Natural killer cell (primary cell): ENCODE results near the gene XRCC5. TPM values are rescaled to one million over a fixed set of nuclear protein-coding genes. Genes with fewer than 3 reads are reported as not detected.

Source experiments
- ATAC-seq, 3 donors: fragments of 150-1000 bp in 2 of 3; fragments of 200-7000 bp in 1 of 3; cut with Tn5 transposase; 1 replicate in 1 of 3; 2 replicates in 2 of 3; pipeline ENCODE4 v1.10.0; 2021; ENCODE audit warnings: mild to moderate bottlenecking in 2 of 3, moderate library complexity in 2 of 3
- DNase-seq, 2 donors: peaks; one replicate each; pipeline versions ENCODE4 v3.0.0 to v3.0.0-alpha.2; 2013 to 2021; ENCODE audit warnings: mixed read lengths in 1 of 2
- H3K27ac ChIP-seq: one replicate; pipeline ENCODE4 v1.5.1; 2013; ENCODE audit warnings: mild to moderate bottlenecking, low read length
- H3K27me3 ChIP-seq: one replicate; pipeline ENCODE4 v1.6.1; 2013; ENCODE audit warnings: low read length; ENCODE audit not compliant: control insufficient read depth, insufficient read depth
- H3K36me3 ChIP-seq: one replicate; pipeline ENCODE4 v1.6.1; 2013; ENCODE audit warnings: low read length; ENCODE audit not compliant: control insufficient read depth, insufficient read depth
- H3K4me1 ChIP-seq: one replicate; pipeline ENCODE4 v1.6.1; 2013; ENCODE audit warnings: low read length; ENCODE audit not compliant: control insufficient read depth, insufficient read depth
- H3K4me3 ChIP-seq: one replicate; pipeline ENCODE4 v1.5.1; 2013; ENCODE audit warnings: low read length
- H3K9me3 ChIP-seq: one replicate; pipeline ENCODE4 v1.6.1; 2013; ENCODE audit warnings: low read length; ENCODE audit not compliant: control insufficient read depth, insufficient read depth
- H3K27ac Mint-ChIP-seq, 2 donors: one replicate each; pipeline ENCODE4 v1.8.0; 2022; ENCODE audit warnings: mild to moderate bottlenecking in 2 of 2, mixed read lengths in 2 of 2, moderate library complexity in 1 of 2
- H3K27me3 Mint-ChIP-seq, 2 donors: one replicate each; pipeline ENCODE4 v1.8.0; 2022; ENCODE audit warnings: low read depth in 2 of 2, mixed read lengths in 2 of 2
- H3K36me3 Mint-ChIP-seq: one replicate; pipeline ENCODE4 v1.8.0; 2022; ENCODE audit warnings: mixed read lengths
- H3K4me1 Mint-ChIP-seq, 2 donors: one replicate each; pipeline ENCODE4 v1.8.0; 2022; ENCODE audit warnings: mixed read lengths in 2 of 2
- H3K4me3 Mint-ChIP-seq: one replicate; pipeline ENCODE4 v1.8.0; 2022; ENCODE audit warnings: mild to moderate bottlenecking, moderate library complexity, mixed read lengths
- H3K9me3 Mint-ChIP-seq, 2 donors: one replicate each; pipeline ENCODE4 v1.8.0; 2022; ENCODE audit warnings: mixed read lengths in 2 of 2
- CTCF ChIP-seq: fragments of 200-600 bp; IDR thresholded peaks from one replicate; pipeline ENCODE4 v1.8.0; 2022; ENCODE audit warnings: antibody characterized with exemption
- WGBS: methylation state at CpG from one replicate; pipeline ENCODE4 v1.1.7; 2013; ENCODE audit warnings: missing lambda C conversion rate; ENCODE audit not compliant: insufficient coverage; 5-methylcytosine and 5-hydroxymethylcytosine counted together
- intact Hi-C: fragments of 100-400 bp; cut with micrococcal nuclease; formaldehyde crosslinking; loops from one replicate; pipeline ENCODE4 v1.14.2; 2022
- total RNA-seq, 4 donors: library from RNA; stranded (reverse); fragments of 120-200 nt in 1 of 4; gene quantifications; one replicate each; pipeline versions ENCODE4 v1.2.3 to v1.2.4, GENCODE V29; 2013 to 2022

The XRCC5 gene
- total RNA-seq, 3 donors from 2014 or later (not counting 1 experiment from before 2014, with no cell fraction given): 188 to 220 (median 201) TPM

DNA sequence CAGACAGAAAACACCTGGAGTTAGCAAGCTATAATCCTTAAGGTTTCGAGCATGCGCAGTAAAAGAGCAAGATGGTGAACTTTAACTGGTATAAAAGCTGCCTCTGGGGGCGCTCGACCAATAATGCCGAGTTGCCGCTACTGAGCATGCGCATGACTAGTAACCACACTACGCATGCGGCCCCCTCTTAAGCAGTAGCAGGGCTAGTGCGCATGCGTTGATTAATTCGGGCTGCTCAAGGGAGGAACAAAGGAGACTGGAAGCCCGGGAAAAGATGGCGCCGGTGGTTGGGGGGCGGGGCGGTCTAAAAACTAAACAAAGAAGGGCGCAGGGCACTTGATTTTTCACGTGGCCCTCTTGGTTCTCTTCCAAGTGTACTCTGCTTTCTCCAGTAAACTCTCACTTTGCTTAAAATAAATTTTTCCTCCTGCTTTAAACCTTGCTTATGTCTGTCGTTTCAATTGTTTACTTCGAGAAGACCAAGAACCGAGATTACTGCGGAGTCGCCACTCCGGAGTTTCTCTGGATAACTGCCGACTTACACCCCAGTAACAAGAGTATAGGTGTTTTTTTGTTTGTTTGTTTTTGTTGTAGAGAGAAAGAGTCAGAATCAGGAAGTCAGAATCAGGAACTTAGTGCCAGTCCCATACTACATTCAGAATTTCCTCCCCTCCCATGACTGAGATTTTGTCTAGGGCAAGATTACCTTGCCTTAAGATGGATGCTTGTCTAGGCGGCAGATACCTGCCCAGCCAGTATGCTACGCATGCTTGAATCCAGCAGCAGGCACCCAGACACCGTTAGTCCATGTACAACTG is 5.8 kb downstream of the XRCC5 start:
- Mint-ChIP-seq H3K4me1 (peaks cover 77 to 86% of the 10 kb centered on the region in 2 donors), H3K9me3 (no peaks in the 10 kb centered on the region), H3K4me3 (peak overlapping the region; percentile 90), H3K27ac (peak overlapping the region; percentile 89 to 98), H3K36me3 (peaks cover 46% of the 10 kb centered on the region), H3K27me3 (no peaks in the 10 kb centered on the region)
- intact Hi-C loops: loop anchor here (2.0 kb wide), 1 partner anchor 298 kb away; the partner anchor contains the start of gene SMARCAL1
- DNase-seq (peak; percentile 96 to 100), ATAC-seq (peak; percentile 89 to 98 (median 91))
- H3K9me3 ChIP-seq: no peaks in the 10 kb centered on the region
- WGBS: 11% methylated on average over 29 of the region's 29 CpGs
- H3K36me3 ChIP-seq: peaks cover 75% of the 10 kb centered on the region
- peak overlapping the region; percentile 39 for H3K4me3 ChIP-seq
- H3K27ac ChIP-seq: peak overlapping the region; percentile 63
- TF ChIP-seq CTCF: peak; percentile 81
- no peaks in the 10 kb centered on the region for H3K27me3 ChIP-seq
- peaks cover 15% of the 10 kb centered on the region for H3K4me1 ChIP-seq

DNA sequence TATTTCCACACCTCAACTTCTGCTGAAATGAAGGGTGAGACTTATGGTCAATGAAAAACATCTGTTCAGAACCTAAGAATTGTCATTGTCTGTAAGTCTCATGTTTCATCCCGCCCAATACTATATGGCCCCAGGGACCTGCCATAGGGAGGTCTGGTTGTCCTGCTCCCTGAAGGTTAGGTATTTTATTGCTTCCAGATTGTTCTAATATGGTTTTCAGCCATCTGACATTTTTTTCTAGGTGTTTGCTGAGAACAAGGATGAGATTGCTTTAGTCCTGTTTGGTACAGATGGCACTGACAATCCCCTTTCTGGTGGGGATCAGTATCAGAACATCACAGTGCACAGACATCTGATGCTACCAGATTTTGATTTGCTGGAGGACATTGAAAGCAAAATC is 7.3 kb downstream of the XRCC5 start:
- TF ChIP-seq CTCF: no peak
- Mint-ChIP-seq H3K27me3 (no peaks in the 10 kb centered on the region), H3K9me3 (no peaks in the 10 kb centered on the region), H3K4me1 (peaks cover 70 to 80% of the 10 kb centered on the region in 2 donors), H3K27ac (peak overlapping the region; percentile 8 to 98), H3K36me3 (peaks cover 58% of the 10 kb centered on the region), H3K4me3 (peak overlapping the region; percentile 66)
- intact Hi-C loops: no loop called here
- Histone ChIP-seq H3K36me3 (peaks cover 79% of the 10 kb centered on the region), H3K4me1 (peaks cover 9% of the 10 kb centered on the region), H3K27ac (no peak overlapping the region), H3K27me3 (no peaks in the 10 kb centered on the region), H3K4me3 (no peak overlapping the region), H3K9me3 (no peaks in the 10 kb centered on the region)
- DNase-seq (no peak), ATAC-seq (no peak)
- 100% methylated on average over 1 of the region's 1 CpG for WGBS

DNA sequence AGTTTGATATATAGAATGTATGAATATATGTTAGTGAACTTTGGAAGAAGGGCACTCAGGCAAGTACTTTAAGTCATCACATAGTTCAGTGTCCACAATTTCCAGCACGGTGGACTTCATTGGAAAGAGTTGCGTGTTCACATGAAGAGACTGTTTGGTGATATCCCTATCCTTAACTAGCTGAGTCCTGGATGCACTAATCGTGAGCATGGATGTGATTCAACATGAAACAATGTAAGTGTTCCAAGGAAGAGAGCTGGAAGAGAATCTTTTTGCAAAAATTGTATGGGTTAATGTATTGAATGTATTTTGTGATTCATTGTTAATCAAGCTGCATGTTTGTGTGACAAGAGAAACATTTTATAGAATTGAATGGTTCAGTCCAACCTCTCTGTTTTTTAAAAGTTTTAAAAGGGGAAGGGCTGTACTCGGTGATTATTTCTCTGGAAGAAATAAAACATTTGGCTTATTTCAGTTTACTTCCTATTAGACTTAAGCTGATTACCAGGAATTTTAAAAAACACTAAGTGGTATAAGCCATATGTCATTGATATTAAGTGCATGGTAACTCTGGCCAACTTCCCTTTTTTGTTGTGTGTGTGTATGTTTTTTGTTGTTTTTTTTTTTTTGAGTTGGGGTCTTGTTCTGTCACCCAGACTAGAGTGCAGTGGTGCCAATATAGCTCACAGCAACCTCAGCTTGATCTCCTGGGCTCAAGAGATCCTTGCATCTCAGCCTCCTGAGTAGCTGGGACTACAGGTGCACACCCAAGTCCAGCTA is 8.6 kb downstream of the XRCC5 start:
- 98% methylated on average over 3 of the region's 4 CpGs for WGBS
- ATAC-seq (no peak), DNase-seq (no peak)
- Histone ChIP-seq H3K27ac (no peak overlapping the region), H3K9me3 (no peaks in the 10 kb centered on the region), H3K4me3 (no peak overlapping the region), H3K36me3 (peaks cover 80% of the 10 kb centered on the region), H3K4me1 (peaks cover 9% of the 10 kb centered on the region), H3K27me3 (no peaks in the 10 kb centered on the region)
- H3K9me3 Mint-ChIP-seq: no peaks in the 10 kb centered on the region
- H3K27me3 Mint-ChIP-seq: no peaks in the 10 kb centered on the region
- H3K27ac Mint-ChIP-seq: peak overlapping the region; percentile 42 to 98
- H3K36me3 Mint-ChIP-seq: peaks cover 71% of the 10 kb centered on the region
- H3K4me1 Mint-ChIP-seq: peaks cover 63 to 68% of the 10 kb centered on the region in 2 donors
- intact Hi-C loops: no loop called here
- no peak for TF ChIP-seq CTCF
- no peak overlapping the region for H3K4me3 Mint-ChIP-seq
